ENCODE results near the gene LENEP. TPM values are rescaled to one million over a fixed set of nuclear protein-coding genes. Genes with fewer than 3 reads are reported as not detected.

LENEP gene
- total and polyA plus RNA-seq, 8 donors, result 0.29 TPM; not detected in 7

GRCh38 chr1:154953611-154954038 is 39.8 kb upstream of the LENEP start:
- H3K4me3 ChIP-seq, result no peak overlapping the region
- no peak for FAIRE-seq
- TF ChIP-seq CTCF (IDR thresholded peaks at IDR 0.05), result no peak
- H3K27ac ChIP-seq, result no peak overlapping the region
- DNase-seq, result no peak
- intact Hi-C loops (cut with DNase I), result no loop called here
- no peak for ATAC-seq
- no peaks in the 10 kb centered on the region for H3K9me3 ChIP-seq
- WGBS, 2 donors, result 42 to 60% methylated on average over 2 of the region's 2 CpGs
- peaks cover 13 to 16% (median 15%) of the 10 kb centered on the region in 3 donors for H3K4me1 ChIP-seq
- H3K36me3 ChIP-seq, result no peaks in the 10 kb centered on the region
- H3K27me3 ChIP-seq, result no peaks in the 10 kb centered on the region

DNA sequence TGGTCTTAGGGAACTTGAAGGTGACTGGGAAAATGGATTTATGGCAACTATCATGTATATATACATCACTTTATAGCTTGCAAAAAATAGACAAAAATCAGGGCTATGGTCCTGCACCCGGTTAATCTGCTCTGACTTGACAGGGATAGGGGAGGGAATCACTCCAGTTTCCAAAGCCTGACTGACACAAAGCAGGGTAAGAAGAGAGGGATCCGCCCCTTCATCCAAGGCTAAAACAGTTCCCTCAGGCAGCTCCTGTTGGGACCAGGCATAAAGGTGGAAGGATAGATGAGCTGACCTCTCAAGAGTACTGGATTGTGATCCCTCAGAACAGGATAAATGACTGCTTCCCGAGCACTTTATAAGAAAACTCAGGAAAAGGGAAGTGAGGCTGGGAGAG is 38.8 kb upstream of the LENEP start:
- H3K36me3 ChIP-seq, result peaks cover 0 to 3% (median 0%) of the 10 kb centered on the region in 3 donors
- no peak for DNase-seq
- intact Hi-C loops (cut with DNase I), result no loop called here
- H3K4me3 ChIP-seq, result no peak overlapping the region
- H3K4me1 ChIP-seq, result peaks cover 13 to 16% (median 15%) of the 10 kb centered on the region in 3 donors
- ATAC-seq, result no peak
- FAIRE-seq, result no peak
- no peak overlapping the region for H3K27ac ChIP-seq
- no peak for TF ChIP-seq CTCF (IDR thresholded peaks at IDR 0.05)
- 65 to 73% methylated on average over 3 of the region's 3 CpGs for WGBS, 2 donors
- H3K9me3 ChIP-seq, result no peaks in the 10 kb centered on the region
- H3K27me3 ChIP-seq, result no peaks in the 10 kb centered on the region

DNA sequence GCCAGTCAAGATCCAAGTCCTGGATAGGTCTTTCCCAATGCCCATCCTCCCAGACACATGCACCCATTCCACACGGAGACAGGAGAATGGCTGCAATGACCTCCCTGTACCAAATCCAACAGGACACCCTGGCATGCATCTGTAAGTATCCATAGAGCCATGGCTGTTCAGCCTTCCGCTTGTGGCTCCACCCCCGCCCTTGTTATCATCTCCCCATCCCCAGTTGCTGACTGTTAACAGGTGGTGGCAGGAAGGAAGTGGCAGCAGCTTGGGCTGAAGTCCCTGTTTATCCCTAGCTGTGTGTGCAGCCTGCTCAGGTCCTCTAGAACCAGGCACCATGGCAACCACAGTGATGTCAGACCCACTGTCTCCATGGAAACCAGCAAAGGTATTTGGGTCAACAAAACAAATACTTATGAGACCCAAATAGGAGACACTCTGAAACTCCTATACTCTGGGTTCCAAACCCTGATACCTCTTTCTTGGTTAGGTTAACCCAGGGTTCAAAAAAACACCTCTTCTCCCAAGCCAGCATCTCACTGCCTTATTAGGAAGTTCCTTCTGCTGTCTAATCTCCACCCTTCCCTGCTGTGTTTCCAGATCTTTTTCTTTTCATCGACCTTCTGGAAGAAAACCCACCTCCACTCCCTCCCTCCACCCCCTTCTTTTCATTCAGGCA is 38.2 kb upstream of the LENEP start:
- 7 to 12% methylated on average over 4 of the region's 4 CpGs for WGBS, 2 donors
- FAIRE-seq, result no peak
- H3K27ac ChIP-seq, result peak overlapping the region; percentile 61 to 80 (median 75)

GRCh38 chr1:154955718-154956543 is 37.5 kb upstream of the LENEP start, which contains the start of gene PBXIP1:
Gene PBXIP1, minus strand, starts transcription at chr1:154956099. Its CDS starts 2,378 bp downstream, at chr1:154953721.
- FAIRE-seq (no peak), DNase-seq (peak in 3 of 6 donors; percentile 84 to 89 (median 84)), ATAC-seq (peak; percentile 88 to 94 (median 92))
- H3K27me3 ChIP-seq, result no peaks in the 10 kb centered on the region
- intact Hi-C loops (cut with DNase I), result no loop called here
- H3K27ac ChIP-seq, result peak within 1 kb of the TSS; percentile 61 to 80 (median 75)
- WGBS, 2 donors, result 0% methylated on average over 18 of the region's 18 CpGs
- peaks cover 15 to 23% (median 18%) of the 10 kb centered on the region in 3 donors for H3K4me1 ChIP-seq
- peak within 1 kb of the TSS; percentile 8 to 53 (median 36) for H3K4me3 ChIP-seq
- no peaks in the 10 kb centered on the region for H3K9me3 ChIP-seq
- TF ChIP-seq CTCF (IDR thresholded peaks at IDR 0.05), result no peak
- H3K36me3 ChIP-seq, result peaks cover 0 to 3% (median 0%) of the 10 kb centered on the region in 3 donors

More for the DNA sequence above, 38.2 kb upstream of the LENEP start:
- TF ChIP-seq CTCF (IDR thresholded peaks at IDR 0.05), result no peak
- peak in 2 of 6 donors; percentile 41 to 59 for DNase-seq
- peak overlapping the region; percentile 8 to 53 (median 36) for H3K4me3 ChIP-seq
- H3K4me1 ChIP-seq, result peaks cover 13 to 16% (median 15%) of the 10 kb centered on the region in 3 donors
- intact Hi-C loops (cut with DNase I), result no loop called here
- no peaks in the 10 kb centered on the region for H3K27me3 ChIP-seq
- H3K9me3 ChIP-seq, result no peaks in the 10 kb centered on the region
- peaks cover 0 to 3% (median 0%) of the 10 kb centered on the region in 3 donors for H3K36me3 ChIP-seq
- ATAC-seq, result peak; percentile 35 to 74 (median 60)

Measured in pancreas (tissue), 10 donors.